ENCODE results near the gene LAMTOR2.
"Not testable (repeated sequence)": the region's sequence is repeated elsewhere in the genome, so short reads cannot be mapped to it uniquely, and the experiment has no call there.

LAMTOR2 gene

DNA sequence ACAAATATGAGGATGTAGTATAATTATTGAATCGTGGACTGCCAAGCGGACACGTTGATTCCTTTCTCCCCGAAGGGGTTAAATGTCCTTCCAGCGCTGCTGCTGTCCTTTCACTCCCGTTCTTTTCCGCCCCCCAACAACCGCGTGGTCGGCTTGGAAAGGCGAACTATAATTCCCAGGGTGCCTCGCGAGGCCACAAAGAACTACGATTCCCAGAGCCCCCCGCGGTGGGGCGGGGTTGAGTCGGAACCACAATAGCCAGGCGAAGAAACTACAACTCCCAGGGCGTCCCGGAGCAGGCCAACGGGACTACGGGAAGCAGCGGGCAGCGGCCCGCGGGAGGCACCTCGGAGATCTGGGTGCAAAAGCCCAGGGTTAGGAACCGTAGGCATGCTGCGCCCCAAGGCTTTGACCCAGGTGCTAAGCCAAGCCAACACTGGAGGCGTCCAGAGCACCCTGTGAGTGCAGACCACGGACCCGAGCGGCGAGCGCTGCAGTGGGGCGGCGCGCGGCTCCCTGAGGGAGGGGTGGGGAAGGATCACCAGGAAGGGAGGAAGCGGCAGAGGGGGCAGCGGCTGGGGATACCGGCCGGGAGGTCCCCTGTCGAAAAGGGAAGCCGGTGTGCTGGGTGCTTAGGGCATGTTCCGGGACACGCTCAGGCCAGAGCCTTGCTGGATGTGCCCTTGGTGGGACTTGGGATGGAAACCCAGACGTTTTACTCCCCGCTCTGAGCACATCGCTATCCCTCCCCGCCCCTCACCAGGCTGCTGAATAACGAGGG, at the start of gene LAMTOR2:
Gene LAMTOR2, plus strand, starts transcription at position 283 of the 781 bp plus-strand sequence. Its CDS starts 108 bp downstream, at position 391.
- DNase-seq (ENCODE audit: low spot score), result peak; percentile 97

GRCh38 chr1:156004843-156005584, 49.6 kb upstream of the LAMTOR2 start:
- DNase-seq (ENCODE audit: low spot score), result no peak

DNA sequence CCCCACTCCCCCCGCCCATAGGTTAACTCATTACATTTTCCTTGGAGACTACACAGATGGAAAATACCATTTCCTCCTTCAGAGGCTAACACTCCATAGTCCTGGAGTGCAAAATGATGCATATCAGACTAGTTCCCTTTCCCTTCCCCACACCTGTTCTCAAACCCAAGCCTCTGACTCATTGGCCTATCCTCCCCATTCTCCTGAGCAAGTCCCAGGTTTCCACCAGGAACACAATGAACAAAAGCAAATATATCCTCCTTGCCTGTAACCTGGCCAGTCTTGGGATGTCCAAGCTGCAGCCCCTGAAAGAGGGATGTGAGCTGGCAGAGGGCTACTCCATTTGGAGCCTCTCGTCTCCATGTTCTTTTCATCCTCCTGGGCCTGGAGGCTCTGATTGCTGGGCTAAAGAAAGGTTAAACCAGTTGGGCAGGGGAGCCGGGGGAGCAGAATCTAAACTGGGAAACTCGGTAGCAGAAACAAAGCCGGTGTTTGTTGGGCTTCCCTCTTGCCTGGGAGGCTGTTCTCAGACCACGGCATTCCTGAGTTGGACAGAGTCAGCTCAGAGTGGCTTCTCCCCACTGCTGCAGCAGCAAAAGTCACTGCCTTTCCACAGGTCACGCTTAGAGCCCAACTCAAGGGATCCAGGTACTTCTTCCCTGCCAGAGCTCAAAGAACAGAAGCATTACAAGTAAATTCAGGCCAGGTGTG, 47.8 kb upstream of the LAMTOR2 start:
- DNase-seq (ENCODE audit: low spot score), result peak; percentile 70

DNA sequence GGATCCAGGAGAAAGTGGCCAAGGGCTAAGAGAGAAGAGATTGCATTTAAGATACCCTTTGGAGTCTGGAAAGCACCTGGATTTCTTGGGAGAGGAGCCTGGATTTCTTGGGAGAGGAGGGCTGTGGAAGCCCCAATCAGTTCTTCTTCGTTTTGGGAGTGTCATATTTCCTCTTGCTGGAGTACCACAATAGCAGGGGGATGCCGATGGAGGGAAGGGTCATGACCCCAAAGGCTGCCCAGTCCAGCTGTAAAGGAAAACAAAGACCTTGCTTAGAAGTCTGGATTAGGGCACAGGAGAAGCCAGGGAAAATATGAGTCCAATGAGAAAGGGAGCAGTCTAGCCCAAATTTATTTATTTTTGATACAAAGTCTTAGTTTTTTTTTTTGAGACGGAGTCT, 45.2 kb upstream of the LAMTOR2 start:
- no peak for DNase-seq (ENCODE audit: low spot score)

DNA sequence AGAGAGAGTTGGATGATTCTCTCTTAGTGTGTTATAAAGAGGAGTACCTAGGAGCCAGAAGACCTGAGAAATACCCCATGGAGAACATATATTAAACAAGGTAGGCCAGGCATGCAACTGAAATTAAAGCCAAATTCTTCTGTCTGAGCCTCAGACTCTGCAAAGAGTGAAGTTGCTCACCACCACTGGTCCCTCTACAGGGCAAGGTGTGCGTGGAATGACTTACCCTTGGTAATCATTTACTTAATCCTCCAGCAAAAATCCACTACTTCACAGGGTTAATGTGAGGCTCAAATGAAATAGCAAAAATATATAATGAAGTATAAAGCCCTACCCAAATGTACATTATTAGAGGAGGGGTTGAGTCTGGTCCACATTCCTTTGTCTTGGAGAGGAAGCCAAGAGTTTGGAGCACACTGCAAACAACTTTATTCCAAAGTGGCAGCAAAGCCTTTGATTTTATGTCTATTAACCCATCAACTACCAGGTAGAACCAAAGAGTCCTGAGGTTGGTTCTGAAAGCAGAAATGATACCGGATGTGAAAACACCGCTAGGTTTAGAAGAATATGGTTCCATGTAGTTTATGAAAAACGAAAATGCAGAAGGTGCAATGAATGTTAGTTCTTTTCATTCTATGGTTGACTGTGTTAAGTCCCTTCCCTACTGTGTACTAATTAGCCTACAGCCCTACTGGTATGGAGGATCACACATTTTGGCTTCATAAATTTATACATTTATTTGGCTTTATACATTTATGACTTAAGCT, 42.3 kb upstream of the LAMTOR2 start:
- no peak for DNase-seq (ENCODE audit: low spot score)

DNA sequence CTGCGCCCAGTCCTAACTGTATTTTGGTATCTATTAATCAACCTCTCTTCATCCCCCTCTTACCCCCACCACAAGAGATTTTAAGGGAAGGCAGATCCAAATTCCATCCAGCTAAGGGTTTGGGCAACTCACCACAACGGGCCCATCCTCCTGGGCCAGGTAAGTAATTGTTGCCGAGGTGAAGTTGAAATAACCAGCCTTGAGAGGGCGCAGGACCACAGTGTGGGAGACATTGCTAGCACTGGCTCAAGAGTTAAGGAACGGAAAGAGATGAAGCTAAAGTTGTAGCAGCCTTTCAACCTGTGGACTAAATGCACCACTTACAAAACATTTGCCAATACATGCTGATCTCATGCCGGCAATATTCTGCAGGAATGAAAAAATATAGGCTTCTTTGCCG, 39.8 kb upstream of the LAMTOR2 start:
- no peak for DNase-seq (ENCODE audit: low spot score)

DNA sequence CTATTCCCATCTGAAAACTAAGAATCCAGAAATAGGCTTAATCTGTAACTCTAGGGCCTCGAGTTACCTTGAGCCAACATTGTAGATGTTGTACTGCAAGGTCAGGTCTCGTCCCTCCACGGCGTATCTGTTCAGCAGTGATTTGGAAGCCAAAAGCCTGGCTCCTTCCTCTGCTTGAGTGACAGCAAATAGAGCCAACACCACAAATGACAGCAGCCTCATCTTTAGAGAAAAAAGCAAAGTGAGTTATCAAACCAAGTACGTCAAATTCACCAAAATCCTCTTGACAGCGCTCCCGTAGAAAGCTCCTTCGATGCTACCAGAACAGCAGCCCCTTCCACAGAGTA, 34.7 kb upstream of the LAMTOR2 start:
- DNase-seq (ENCODE audit: low spot score), result no peak

DNA sequence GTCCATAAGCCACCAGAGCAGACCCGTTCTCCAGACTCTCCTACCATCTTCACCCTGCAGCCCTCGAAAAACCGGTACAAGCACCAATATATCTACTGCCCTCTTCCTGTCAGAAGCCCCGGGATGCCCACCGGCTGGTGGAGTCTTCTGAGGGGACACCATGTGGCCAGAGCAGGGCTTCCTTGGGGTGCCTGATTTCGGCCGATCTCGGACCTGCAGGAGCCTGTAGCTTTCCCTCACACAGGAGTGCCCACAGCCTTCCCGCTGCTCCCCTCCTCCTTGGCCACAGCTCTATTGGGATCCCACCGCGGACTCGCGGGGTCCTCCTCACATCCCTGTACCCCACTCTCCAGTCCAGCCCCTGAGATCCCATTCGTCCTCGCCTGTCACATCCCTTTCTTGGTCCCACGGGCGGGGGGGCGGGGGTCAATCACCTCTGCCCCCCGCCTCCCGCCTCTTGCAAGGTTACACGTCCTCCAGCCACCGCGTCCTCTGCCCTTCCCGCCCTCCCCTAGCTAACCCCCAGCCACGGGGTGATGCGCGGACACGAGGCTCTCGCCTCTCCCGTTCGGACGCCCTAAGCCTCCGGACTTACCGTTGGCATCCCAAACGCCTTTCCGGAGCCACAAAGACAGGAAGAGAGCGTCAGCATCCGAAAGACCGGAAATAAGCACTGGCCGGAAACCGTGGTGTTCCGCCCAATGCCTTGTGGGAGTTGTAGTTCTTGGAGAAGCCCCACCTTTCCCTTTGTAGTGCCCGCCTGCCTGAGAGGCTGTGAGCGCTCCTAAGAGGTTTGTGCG, 34.1 kb upstream of the LAMTOR2 start, which contains the start of gene SSR2:
Gene SSR2, minus strand, starts transcription at position 659 of the 800 bp plus-strand sequence. CDS start 784 bp downstream, outside the sequence.
- peak; percentile 90 for DNase-seq (ENCODE audit: low spot score)

DNA sequence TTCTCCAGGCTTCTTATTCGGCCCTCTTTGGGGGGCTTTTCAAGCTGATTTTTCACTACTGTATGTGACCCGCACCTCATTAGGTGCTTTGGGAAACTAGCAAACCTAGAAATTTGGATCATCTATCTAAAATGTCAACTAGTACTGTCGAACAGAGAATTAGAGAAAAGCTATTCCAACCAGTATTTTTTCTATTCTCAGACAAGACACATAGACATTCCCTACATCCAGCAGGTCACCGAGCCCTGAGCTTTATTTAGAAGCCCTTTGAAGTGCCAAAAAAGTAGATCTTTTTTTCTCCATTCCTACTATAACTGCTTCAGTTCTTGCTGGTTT, 33.5 kb upstream of the LAMTOR2 start:
- DNase-seq (ENCODE audit: low spot score), result no peak

GRCh38 chr1:156021954-156022353, 32.6 kb upstream of the LAMTOR2 start:
- no peak for DNase-seq (ENCODE audit: low spot score)

GRCh38 chr1:156024801-156025200, 29.8 kb upstream of the LAMTOR2 start:
- no peak for DNase-seq (ENCODE audit: low spot score)

DNA sequence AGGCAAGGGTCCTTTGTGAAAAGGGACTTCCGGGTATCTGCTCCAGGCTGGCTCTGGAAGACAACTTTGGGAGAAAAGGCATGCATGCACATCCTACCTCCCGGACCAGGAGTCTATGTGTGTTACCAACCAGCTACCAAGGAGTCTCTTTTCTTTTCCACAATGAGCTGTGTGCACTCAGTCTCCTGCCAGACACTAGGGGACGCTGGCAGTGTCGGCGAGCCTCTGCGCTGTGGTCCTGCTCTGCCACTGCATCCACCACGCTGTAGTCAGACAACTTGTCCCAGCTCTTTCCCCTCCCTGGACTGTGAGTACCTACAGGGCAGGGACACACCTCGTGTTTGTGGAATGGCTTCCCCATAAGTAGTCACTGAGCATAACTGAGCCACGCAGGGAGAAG, 28.7 kb upstream of the LAMTOR2 start:
- DNase-seq (ENCODE audit: low spot score), result peak; percentile 49

GRCh38 chr1:156026588-156026987, 28.0 kb upstream of the LAMTOR2 start:
- no peak for DNase-seq (ENCODE audit: low spot score)

DNA sequence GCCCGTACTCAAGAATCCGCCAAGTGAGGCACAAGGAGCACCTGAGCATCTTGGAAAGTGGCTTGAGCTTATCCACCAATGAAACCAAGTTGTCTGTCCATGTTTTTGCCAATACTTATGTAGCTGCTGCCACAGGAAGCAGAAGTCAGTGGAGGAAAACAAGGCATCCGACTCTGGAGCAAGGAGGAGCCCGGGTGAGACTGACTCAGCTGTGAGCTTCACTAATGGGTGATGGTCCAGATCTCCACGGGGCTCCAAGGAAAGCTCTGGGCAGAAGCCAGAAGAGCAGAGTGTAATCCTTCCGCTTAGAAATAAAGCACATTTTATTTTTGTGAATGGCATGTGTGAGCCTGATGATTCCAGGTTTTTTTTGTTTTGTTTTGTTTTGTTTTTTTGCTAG, 21.6 kb upstream of the LAMTOR2 start:
- peak; percentile 32 for DNase-seq (ENCODE audit: low spot score)

- DNase-seq (ENCODE audit: low spot score), result not testable (repeated sequence)
Measured at GRCh38 chr1:156034991-156035390, 19.6 kb upstream of the LAMTOR2 start.

- DNase-seq (ENCODE audit: low spot score), result no peak
Measured at GRCh38 chr1:156042828-156043227, 11.8 kb upstream of the LAMTOR2 start.

DNA sequence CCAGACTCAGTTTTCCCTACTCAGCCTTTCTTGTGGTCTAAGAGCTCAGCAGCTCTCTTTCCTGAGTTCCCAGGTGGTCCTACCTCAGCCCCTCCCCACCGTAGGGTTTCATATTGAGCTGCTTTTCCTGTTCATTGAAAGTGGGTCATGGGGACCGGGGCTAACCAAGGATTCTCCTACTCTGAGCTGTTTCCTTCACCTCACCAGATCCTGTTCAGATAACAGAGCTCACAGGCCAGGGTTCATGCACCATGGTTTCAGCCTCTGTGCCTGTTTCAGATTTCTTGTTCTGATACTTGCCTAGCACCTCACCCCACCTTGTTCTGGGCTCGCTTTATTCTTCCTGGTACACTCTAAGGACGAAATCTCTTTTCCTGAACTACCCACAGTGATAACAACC, 9.5 kb upstream of the LAMTOR2 start:
- no peak for DNase-seq (ENCODE audit: low spot score)

DNA sequence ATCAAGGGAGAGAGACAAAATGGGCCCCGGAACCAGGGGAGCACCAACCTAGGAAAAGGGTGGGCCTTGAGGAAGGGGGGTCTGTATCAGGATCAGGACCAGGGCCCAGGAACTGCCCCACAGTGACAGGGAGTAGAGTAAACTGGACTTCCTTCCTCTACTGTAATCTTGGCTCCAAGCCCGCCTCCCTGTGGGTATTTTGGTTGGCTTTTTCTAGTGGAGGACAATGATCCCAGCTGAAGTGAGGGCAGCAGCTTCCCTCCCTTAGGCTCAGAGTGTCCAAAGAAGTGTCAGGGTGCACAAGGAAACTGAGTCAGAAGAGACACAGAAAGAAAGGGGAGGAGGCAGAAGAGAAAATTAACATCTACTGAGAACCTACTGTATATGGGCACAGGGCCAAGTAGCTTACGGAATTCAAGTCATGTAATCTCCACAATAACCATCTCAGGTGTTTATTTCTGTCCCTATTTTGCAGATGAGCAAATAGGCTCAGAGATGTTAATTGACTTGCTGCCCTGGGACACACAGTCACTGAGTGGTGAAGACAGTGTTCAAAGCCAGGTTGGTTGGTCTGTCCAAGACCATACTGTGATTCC, 5.8 kb upstream of the LAMTOR2 start:
- no peak for DNase-seq (ENCODE audit: low spot score)

DNA sequence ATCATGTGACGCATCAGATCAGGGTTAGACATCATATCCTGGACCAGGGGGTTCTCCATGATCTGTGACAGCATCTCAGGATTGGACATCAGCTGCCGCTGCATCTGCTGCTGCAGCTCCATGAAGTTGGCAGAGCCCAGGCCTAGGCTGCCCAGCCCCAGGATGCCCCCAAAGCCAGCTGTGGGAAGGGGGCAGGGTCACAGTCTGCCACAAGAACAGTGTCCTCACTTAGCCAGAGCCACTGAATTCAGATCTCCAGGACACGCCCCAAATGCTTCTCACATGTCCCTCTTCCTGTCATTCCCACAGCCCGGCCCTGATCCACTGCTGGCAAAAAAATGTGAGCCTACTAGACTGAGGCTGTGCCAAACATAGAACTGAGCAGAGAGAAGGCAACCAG, 4.2 kb upstream of the LAMTOR2 start:
- DNase-seq (ENCODE audit: low spot score), result no peak

DNA sequence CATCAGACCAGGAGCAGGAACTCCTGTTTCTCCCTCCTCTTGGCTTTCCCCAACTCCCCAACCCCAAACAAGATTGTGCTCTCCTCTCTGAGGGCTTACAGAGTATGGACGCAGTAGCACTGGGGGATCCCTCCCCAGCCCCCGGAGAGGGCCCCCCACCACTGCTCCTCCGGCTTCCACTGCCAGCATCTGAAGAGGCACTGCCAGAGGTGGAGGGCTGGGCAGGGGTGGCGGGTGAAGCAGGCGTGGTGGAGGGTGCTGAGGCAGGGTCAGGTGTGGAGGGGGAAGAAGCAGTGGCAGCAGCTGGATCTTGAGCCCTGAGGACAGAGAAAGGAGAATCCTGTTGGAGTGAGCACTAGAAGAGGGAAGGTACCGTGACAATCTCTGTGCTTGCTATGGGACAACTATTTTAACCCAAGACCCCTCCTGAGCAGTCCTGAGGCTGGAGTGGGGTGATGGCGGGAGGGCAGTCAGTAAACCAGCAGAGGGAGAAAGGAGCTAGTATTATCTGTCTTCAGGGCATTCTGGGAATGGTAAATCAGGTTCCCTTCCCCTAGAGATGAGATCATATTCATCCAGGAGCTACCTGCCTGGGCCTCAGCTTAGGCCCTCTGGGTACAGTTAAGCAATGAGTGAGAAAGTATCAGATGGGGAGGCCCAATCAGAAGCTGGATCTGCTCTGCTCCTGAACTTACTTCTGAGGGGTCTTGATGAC, 3.4 kb upstream of the LAMTOR2 start:
- DNase-seq (ENCODE audit: low spot score), result no peak

Data from kidney tubule cell (primary cell).